ENCODE results near the gene VWCE. TPM values are rescaled to one million over a fixed set of nuclear protein-coding genes. Genes with fewer than 3 reads are reported as not detected.

VWCE gene
- 0.81 TPM for polyA plus RNA-seq (2013, experiment 1 of 2; ENCODE audit: insufficient read length)
- polyA plus RNA-seq (2013, experiment 2 of 2; ENCODE audit: insufficient read length): 1.3 TPM

- peak; percentile 46 for DNase-seq
Measured at GRCh38 chr11:61294717-61295595, at the start of gene VWCE. Gene VWCE (minus strand): TSS chr11:61295316. CDS start chr11:61295037, 279 bp downstream.

DNA sequence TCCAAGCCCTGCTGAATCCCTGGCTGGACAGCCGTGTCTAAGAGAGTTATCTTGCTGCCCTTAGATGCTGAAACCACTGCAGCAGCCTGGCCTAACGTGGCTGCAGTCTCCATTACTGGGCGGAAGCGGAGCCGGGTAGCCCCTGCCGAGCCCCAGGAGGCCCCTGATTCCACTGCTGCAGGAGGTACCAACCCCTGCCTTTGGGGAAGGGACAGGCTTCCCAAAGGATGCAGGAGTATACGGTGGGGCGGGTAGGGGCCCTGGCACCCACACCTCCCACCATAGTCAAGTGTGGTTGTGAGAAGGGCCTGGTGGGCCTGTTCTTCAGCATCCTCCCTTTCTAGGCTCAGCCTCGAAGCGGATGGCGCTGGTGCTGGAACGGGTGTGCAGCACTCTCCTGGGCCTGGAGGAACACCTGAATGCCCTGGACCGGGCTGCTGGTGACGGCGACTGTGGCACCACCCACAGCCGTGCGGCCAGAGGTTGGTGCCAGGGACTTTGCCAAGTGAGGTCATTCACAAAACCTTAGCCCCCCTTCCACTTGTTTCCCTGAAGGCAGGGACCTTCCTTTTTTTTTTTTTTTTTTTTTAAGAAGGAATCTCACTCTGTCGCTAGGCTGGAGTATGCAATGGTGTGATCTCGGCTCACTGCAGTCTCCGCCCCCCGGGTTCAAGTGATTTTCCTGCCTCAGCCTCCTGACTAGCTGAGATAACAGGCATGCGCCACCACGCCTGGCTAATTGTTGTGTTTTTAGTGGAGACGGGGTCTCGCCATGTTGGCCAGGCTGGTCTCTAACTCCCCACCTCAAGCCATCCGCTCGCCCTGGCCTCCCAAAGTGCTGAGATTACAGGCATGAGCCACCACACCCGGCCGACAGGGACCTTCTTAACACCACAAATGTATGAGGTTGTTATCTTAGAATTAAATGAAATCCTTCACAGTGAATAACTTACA is 49.0 kb upstream of the VWCE start:
- DNase-seq: no peak

DNA sequence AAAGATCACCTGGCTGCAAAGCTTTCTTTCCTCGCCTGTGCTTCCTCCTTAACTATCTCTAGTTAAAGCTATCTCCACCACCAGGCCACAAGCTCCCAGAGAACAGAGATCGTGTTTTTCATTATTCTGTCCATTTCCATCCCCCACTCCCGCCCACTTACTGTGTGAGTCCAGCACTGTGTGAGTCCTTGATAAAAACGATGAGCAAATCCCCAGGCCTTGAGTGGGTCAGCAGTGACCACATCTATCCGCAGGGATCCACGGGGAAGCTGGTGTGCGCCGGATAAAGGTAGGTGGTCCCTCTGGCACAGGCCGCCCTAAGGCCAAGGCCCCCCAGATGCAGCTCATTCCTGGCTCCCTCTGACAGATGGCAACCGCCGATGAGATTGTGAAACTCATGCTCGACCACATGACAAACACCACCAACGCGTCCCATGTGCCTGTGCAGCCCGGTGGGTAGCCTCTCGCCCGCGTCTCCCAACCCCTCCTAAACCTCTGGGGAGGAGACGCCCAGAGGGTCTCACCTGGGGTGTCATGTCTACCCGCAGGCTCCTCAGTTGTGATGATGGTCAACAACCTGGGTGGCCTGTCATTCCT is 47.2 kb upstream of the VWCE start:
- no peak for DNase-seq

GRCh38 chr11:61341706-61342105 is 46.6 kb upstream of the VWCE start:
- DNase-seq: no peak

DNA sequence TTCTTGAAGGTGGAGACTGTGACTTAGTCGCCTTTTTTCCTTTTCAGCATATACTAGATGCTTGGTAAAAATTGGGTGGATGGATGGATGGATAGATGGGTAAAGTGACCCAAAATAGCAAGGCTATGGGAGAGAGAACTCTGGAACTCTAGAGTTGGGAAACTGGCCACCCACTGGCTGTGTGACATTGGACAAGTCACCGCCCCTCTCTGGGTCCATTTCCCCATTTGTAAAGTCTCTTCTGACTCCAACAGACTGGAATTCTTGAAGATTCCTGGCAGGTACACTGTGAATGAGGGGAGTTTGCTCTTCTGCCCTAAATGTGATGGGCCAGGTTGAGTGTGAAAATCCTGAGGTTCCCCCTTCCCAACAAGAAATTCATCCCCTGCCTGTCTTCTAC is 45.9 kb upstream of the VWCE start:
- no peak for DNase-seq

- DNase-seq: no peak
Measured at GRCh38 chr11:61339490-61339878, 44.4 kb upstream of the VWCE start.

- DNase-seq: no peak
Measured at GRCh38 chr11:61338783-61339489, 43.8 kb upstream of the VWCE start.

DNA sequence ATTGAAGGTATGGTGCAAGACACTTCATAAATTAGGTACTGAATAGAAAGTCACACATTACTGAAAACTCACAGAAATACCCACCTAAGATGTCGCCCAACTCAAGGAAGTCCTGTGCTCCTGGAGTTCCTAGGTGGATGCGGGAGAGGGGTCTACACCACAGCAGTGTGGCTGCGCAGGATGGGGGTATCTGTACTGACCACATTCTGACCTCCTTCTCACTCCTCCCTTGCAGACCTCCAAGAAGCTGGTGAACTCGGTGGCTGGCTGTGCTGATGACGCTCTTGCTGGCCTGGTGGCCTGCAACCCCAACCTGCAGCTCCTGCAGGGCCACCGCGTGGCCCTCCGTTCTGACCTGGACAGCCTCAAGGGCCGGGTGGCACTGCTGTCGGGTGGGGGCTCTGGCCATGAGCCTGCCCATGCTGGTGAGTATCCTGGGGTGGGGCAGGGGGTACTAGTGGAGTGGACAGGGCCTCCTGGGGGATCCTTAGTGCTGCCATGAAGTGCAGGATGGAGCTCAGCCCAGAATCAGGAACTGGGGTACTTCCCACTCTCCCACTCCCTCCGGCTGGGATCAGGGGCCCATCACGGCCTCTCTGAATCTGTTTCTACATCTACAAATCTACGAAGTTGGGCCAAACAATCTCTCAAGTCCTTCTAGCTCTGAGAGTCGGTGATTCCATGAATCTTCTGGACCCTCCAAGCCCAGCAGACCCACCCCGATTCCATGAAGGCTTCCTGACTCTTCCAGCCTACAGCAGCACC is 42.8 kb upstream of the VWCE start:
- DNase-seq: no peak

- DNase-seq: peak; percentile 65
Measured at GRCh38 chr11:61336171-61336935, 41.2 kb upstream of the VWCE start.

GRCh38 chr11:61335355-61335710 is 40.2 kb upstream of the VWCE start:
- no peak for DNase-seq

DNA sequence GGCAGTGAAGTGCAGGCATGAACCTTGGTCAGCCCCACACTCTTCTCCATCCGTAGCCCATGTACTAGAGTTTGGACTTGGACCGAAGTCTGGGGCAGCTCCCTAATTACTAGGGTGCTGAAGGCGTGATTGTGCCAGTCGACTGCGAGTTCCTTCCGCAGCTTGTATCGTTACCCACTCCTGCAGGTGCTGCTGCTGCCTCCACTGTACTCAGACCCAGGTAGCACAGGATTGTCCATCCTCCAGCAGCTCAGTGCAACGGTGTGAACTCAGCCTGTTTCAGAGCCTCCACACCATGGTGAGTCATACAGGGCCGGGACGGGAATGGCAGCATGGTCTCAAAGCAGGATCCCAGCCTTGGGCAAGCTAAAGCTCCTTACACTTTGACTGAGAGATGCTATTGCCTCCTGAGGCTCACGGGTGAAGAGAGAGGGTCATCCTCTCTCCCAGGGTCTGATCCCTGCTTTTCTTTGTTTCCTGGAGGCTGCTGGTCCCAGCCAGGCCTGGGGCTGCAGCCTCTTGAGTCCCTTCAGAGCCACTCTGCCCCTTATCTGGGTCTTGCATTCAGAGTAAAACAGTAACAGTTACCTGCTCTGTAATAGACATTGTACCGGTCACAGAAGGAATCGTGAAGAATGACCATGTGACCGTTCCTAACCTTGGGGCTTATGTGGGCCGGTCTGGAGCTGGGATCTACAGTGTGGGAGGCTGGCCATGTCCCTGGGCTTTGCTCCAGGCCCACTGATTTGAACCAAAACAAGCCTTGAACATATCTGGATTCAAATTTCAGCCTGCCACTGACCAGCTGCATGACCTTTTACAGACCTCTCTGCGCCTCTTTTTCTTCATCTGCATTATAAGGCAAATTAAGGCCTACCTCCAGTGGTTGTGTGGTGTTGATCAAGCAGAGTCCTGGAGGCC is 39.6 kb upstream of the VWCE start:
- DNase-seq: peak; percentile 32

DNA sequence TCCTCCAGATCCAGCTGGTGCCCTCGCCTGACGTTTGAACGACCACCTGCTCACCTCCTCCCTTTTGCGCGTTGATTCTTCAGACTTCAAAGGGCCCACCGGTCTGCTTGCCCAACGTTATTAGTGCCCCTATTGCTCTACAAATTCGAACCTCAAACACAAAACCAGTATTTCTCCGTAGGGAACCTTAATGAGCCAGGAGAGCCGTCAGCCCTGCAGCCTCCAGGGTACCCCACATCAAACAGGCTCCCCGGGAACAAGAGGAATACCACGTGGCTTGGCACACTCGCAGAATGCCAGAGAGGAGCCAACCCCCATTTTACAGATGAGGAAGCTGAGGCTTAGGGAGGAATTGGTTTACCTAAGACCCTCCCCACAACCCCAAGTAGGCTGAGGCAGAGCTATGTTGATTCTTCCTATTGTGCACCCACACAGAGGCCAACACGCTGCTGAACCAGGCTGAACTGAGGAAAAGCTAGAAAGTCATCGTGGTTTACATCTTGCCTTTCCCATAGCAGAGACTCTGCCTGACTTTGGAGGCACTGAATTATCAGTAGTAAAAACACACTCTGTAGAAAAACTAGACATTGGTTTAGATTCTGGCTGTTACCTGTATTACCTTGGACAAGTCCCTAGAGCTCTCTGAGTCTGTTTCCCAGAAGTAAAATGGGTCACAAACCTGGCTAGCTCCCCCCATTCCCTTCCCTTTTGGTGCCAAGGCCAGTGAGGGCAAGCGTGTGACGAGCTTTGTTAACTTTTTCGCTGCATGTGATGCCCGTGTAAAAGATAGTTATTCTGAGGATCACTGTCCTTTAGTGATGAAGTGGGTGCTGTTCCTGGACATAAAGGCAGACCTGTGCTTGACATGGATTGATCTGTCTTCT is 38.7 kb upstream of the VWCE start:
- no peak for DNase-seq

DNA sequence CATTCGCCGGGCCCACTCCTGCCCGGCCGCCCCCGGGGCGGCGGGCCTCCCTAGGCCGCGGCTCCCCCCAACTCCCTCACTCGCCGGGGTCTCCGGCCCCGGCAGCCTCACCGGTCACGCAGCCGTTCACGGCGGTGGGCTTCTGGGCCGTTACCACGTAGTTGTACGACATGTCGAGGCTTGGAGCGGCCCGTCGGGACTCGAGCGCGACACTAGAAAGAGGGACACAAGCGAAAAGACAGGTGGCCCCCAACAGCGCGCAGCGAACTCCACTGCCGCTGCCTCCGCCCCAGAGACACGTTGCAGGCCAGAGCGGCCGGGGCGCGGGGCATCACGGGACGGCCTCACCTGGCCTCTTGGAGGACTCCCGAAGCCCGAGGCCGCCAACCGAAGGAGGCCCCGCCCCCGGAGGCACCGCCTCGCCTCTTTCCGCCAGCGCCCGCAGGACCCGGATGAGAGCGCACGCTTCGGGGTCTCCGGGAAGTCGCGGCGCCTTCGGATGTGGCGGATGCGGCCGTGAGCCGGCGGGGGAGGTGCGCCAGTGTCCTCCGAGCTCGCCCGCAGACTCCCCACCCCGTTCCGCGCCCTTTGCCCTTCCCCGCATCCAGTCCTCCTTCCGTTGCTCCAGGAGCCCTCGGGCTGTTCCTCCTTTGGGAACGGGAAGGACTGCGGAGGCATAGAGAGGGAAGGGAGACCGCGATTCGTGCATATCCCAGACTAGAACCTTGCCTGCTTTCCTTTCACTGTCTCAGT is 37.9 kb upstream of the VWCE start, which contains the start of the genes DDB1 and TKFC:
Gene DDB1, minus strand, starts transcription at position 309 of the 753 bp plus-strand sequence. Its CDS starts 137 bp downstream, at position 172.
Gene TKFC, plus strand, starts transcription at position 432 of the 753 bp plus-strand sequence. CDS start 1,501 bp downstream, outside the sequence.
- peak; percentile 94 for DNase-seq

- DNase-seq: peak; percentile 34
Measured at GRCh38 chr11:61332281-61332796, 37.2 kb upstream of the VWCE start.

GRCh38 chr11:61331651-61332050 is 36.5 kb upstream of the VWCE start:
- no peak for DNase-seq

- DNase-seq: no peak
Measured at GRCh38 chr11:61329871-61330270, 34.8 kb upstream of the VWCE start.

- DNase-seq: no peak
Measured at GRCh38 chr11:61328351-61328750, 33.2 kb upstream of the VWCE start.

Measured in fibroblast of skin of back (primary cell).